ENCODE data around the gene RUFY1.
A peak's percentile ranks its signal among the peaks of the same experiment; 100 is the strongest.

GRCh38 chr5:179613460-179614071 is 63.2 kb downstream of the RUFY1 start:
- TF ChIP-seq POLR2A (conservative IDR thresholded peaks at IDR 0.05) (peak; percentile 79), MAFK (IDR thresholded peaks at IDR 0.05; ENCODE audit: low read length) (no peak), BRCA1 (IDR thresholded peaks at IDR 0.05) (no peak), BRCA1 (CRISPR knock-in tag; IDR thresholded peaks at IDR 0.05) (no peak), TBP (optimal IDR thresholded peaks at IDR 0.05; ENCODE audit: low read depth, low read length) (no peak), ZNF41 (CRISPR knock-in tag; conservative IDR thresholded peaks at IDR 0.05) (no peak), MAX (CRISPR knock-in tag; IDR thresholded peaks at IDR 0.05) (0 out of 2 replicates have a peak, but pooled peaks have one; percentile 43)
- TF ChIP-seq, protein P1, sequence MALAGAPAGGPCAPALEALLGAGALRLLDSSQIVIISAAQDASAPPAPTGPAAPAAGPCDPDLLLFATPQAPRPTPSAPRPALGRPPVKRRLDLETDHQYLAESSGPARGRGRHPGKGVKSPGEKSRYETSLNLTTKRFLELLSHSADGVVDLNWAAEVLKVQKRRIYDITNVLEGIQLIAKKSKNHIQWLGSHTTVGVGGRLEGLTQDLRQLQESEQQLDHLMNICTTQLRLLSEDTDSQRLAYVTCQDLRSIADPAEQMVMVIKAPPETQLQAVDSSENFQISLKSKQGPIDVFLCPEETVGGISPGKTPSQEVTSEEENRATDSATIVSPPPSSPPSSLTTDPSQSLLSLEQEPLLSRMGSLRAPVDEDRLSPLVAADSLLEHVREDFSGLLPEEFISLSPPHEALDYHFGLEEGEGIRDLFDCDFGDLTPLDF (CRISPR knock-in tag; IDR thresholded peaks at IDR 0.05), result no peak
- TF ChIP-seq, protein P2, sequence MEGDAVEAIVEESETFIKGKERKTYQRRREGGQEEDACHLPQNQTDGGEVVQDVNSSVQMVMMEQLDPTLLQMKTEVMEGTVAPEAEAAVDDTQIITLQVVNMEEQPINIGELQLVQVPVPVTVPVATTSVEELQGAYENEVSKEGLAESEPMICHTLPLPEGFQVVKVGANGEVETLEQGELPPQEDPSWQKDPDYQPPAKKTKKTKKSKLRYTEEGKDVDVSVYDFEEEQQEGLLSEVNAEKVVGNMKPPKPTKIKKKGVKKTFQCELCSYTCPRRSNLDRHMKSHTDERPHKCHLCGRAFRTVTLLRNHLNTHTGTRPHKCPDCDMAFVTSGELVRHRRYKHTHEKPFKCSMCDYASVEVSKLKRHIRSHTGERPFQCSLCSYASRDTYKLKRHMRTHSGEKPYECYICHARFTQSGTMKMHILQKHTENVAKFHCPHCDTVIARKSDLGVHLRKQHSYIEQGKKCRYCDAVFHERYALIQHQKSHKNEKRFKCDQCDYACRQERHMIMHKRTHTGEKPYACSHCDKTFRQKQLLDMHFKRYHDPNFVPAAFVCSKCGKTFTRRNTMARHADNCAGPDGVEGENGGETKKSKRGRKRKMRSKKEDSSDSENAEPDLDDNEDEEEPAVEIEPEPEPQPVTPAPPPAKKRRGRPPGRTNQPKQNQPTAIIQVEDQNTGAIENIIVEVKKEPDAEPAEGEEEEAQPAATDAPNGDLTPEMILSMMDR (IDR thresholded peaks at IDR 0.05 in 2 of 3, conservative IDR thresholded peaks at IDR 0.05 in 1 of 3; ENCODE audit: insufficient read depth in 2 of 3, low read depth in 1 of 3, low read length in 3 of 3), result no peak
- TF ChIP-seq, protein P3, sequence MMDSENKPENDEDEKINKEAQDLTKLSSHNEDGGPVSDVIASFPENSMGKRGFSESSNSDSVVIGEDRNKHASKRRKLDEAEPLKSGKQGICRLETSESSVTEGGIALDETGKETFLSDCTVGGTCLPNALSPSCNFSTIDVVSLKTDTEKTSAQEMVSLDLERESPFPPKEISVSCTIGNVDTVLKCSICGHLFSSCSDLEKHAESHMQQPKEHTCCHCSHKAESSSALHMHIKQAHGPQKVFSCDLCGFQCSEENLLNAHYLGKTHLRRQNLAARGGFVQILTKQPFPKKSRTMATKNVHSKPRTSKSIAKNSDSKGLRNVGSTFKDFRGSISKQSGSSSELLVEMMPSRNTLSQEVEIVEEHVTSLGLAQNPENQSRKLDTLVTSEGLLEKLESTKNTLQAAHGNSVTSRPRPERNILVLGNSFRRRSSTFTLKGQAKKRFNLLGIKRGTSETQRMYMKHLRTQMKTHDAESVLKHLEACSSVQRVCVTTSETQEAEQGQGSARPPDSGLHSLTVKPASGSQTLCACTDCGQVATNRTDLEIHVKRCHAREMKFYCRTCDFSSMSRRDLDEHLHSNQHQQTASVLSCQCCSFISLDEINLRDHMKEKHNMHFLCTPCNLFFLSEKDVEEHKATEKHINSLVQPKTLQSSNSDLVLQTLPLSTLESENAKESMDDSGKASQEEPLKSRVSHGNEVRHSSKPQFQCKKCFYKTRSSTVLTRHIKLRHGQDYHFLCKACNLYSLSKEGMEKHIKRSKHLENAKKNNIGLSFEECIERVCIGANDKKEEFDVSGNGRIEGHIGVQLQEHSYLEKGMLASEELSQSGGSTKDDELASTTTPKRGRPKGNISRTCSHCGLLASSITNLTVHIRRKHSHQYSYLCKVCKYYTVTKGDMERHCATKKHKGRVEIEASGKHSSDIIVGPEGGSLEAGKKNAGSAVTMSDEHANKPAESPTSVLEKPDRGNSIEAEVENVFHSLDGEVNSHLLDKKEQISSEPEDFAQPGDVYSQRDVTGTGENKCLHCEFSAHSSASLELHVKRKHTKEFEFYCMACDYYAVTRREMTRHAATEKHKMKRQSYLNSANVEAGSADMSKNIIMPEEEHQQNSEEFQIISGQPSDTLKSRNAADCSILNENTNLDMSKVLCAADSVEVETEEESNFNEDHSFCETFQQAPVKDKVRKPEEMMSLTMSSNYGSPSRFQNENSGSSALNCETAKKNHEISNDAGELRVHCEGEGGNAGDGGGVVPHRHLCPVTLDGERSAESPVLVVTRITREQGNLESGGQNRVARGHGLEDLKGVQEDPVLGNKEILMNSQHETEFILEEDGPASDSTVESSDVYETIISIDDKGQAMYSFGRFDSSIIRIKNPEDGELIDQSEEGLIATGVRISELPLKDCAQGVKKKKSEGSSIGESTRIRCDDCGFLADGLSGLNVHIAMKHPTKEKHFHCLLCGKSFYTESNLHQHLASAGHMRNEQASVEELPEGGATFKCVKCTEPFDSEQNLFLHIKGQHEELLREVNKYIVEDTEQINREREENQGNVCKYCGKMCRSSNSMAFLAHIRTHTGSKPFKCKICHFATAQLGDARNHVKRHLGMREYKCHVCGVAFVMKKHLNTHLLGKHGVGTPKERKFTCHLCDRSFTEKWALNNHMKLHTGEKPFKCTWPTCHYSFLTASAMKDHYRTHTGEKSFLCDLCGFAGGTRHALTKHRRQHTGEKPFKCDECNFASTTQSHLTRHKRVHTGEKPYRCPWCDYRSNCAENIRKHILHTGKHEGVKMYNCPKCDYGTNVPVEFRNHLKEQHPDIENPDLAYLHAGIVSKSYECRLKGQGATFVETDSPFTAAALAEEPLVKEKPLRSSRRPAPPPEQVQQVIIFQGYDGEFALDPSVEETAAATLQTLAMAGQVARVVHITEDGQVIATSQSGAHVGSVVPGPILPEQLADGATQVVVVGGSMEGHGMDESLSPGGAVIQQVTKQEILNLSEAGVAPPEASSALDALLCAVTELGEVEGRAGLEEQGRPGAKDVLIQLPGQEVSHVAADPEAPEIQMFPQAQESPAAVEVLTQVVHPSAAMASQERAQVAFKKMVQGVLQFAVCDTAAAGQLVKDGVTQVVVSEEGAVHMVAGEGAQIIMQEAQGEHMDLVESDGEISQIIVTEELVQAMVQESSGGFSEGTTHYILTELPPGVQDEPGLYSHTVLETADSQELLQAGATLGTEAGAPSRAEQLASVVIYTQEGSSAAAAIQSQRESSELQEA (IDR thresholded peaks at IDR 0.05; ENCODE audit: low read depth), result no peak
